Loucy (cell line): ENCODE data around the gene TMEM184A.

ENCODE experiments used
- H2AFZ ChIP-seq: fragments of 200-600 bp; sonication (generic); 2 replicates; pipeline ENCODE4 v1.6.0; 2016; ENCODE audit warnings: antibody characterized with exemption, mild to moderate bottlenecking, low read length, moderate library complexity
- H3F3A ChIP-seq: fragments of 200-600 bp; 2 replicates; pipeline ENCODE4 v1.6.0; 2016; ENCODE audit warnings: antibody characterized with exemption, low read depth, mild to moderate bottlenecking
- H3K27me3 ChIP-seq: fragments of 200-600 bp; sonication (generic); 2 replicates; pipeline ENCODE4 v1.6.1; 2014; ENCODE audit warnings: low read length, mild to moderate bottlenecking; ENCODE audit not compliant: insufficient read depth, poor library complexity, severe bottlenecking
- H3K36me3 ChIP-seq: fragments of 200-600 bp; sonication (generic); 2 replicates; pipeline ENCODE4 v1.6.1; 2016; ENCODE audit warnings: low read length; ENCODE audit not compliant: insufficient read depth
- H3K4me1 ChIP-seq: fragments of 200-600 bp; sonication (generic); 2 replicates; pipeline ENCODE4 v1.5.1; 2014; ENCODE audit warnings: low read length, mild to moderate bottlenecking; ENCODE audit not compliant: insufficient read depth, poor library complexity, severe bottlenecking
- H3K4me2 ChIP-seq: fragments of 200-600 bp; sonication (generic); 2 replicates; pipeline ENCODE4 v1.6.0; 2014; ENCODE audit warnings: antibody characterized with exemption, low read length, low read depth, mild to moderate bottlenecking; ENCODE audit not compliant: poor library complexity, severe bottlenecking
- H3K4me3 ChIP-seq: fragments of 200-600 bp; sonication (generic); 2 replicates; pipeline ENCODE4 v1.5.1; 2014; ENCODE audit warnings: low read length, mild to moderate bottlenecking, mixed read lengths; ENCODE audit not compliant: poor library complexity, severe bottlenecking
- H3K79me2 ChIP-seq: fragments of 200-600 bp; sonication (generic); 2 replicates; pipeline ENCODE4 v1.6.1; 2014; ENCODE audit warnings: low read length; ENCODE audit not compliant: insufficient read depth
- H3K9ac ChIP-seq: fragments of 200-600 bp; sonication (generic); 2 replicates; pipeline ENCODE4 v1.6.0; 2014; ENCODE audit warnings: mild to moderate bottlenecking, low read depth, low read length, moderate library complexity; ENCODE audit not compliant: poor library complexity, severe bottlenecking
- H3K9me2 ChIP-seq: fragments of 200-600 bp; sonication (generic); replicated peaks from 2 replicates; pipeline ENCODE4 v1.6.1; 2016; ENCODE audit warnings: low read depth, low read length, mixed read lengths
- H3K9me3 ChIP-seq: fragments of 200-600 bp; sonication (generic); 2 replicates; pipeline ENCODE4 v1.6.1; 2014; ENCODE audit warnings: mild to moderate bottlenecking, antibody characterized with exemption, low read length, low read depth; ENCODE audit not compliant: insufficient read depth
- H4K20me1 ChIP-seq: fragments of 200-600 bp; sonication (generic); 2 replicates; pipeline ENCODE4 v1.6.0; 2014; ENCODE audit warnings: antibody characterized with exemption, low read length, mild to moderate bottlenecking; ENCODE audit not compliant: insufficient read depth, poor library complexity, severe bottlenecking
- CTCF ChIP-seq: fragments of 200-600 bp; sonication (generic); conservative IDR thresholded peaks from 2 replicates; pipeline ENCODE4 v1.5.1; 2014; ENCODE audit warnings: mild to moderate bottlenecking, antibody characterized with exemption, low read length
- EZH2phosphoT487 ChIP-seq: fragments of 200-600 bp; IDR thresholded peaks from 2 replicates; pipeline ENCODE4 v1.6.1; 2018; ENCODE audit warnings: antibody characterized with exemption, mild to moderate bottlenecking, moderate library complexity, borderline replicate concordance

TMEM184A gene

GRCh38 chr7:1580422-1581030 is 24.5 kb upstream of the TMEM184A start:
- no peaks in the 10 kb centered on the region for H3K36me3 ChIP-seq
- H3K79me2 ChIP-seq, result no peaks in the 10 kb centered on the region
- H3K27me3 ChIP-seq, result no peaks in the 10 kb centered on the region
- H3K4me2 ChIP-seq, result no peak overlapping the region
- H3K9me3 ChIP-seq, result no peaks in the 10 kb centered on the region
- no peak overlapping the region for H2AFZ ChIP-seq
- H3K4me3 ChIP-seq, result no peak overlapping the region
- H3F3A ChIP-seq, result no peaks in the 10 kb centered on the region
- no peaks in the 10 kb centered on the region for H3K4me1 ChIP-seq
- no peaks in the 10 kb centered on the region for H3K9me2 ChIP-seq
- H3K9ac ChIP-seq, result no peak overlapping the region
- no peak for TF ChIP-seq EZH2phosphoT487
- no peak for TF ChIP-seq CTCF
- no peaks in the 10 kb centered on the region for H4K20me1 ChIP-seq

- Histone ChIP-seq H3K4me1 (no peaks in the 10 kb centered on the region), H2AFZ (peak overlapping the region; percentile 43; the same call in 1 of the 2 replicates), H3K27me3 (no peaks in the 10 kb centered on the region), H3K4me2 (no peak overlapping the region), H3K9me2 (no peaks in the 10 kb centered on the region), H3K36me3 (no peaks in the 10 kb centered on the region), H3F3A (no peaks in the 10 kb centered on the region), H3K4me3 (no peak overlapping the region), H3K79me2 (no peaks in the 10 kb centered on the region), H4K20me1 (no peaks in the 10 kb centered on the region), H3K9ac (no peak overlapping the region), H3K9me3 (no peaks in the 10 kb centered on the region)
- TF ChIP-seq CTCF, result peak; percentile 86
- TF ChIP-seq EZH2phosphoT487, result no peak
Observed at GRCh38 chr7:1579481-1580421, 23.7 kb upstream of the TMEM184A start.

GRCh38 chr7:1578513-1578912 is 22.5 kb upstream of the TMEM184A start:
- H3K9me2 ChIP-seq, result no peaks in the 10 kb centered on the region
- H3K4me3 ChIP-seq, result no peak overlapping the region
- H3F3A ChIP-seq, result no peaks in the 10 kb centered on the region
- H3K9me3 ChIP-seq, result no peaks in the 10 kb centered on the region
- H4K20me1 ChIP-seq, result no peaks in the 10 kb centered on the region
- no peak overlapping the region for H2AFZ ChIP-seq
- no peaks in the 10 kb centered on the region for H3K79me2 ChIP-seq
- no peaks in the 10 kb centered on the region for H3K4me1 ChIP-seq
- no peaks in the 10 kb centered on the region for H3K27me3 ChIP-seq
- H3K4me2 ChIP-seq, result no peak overlapping the region
- no peaks in the 10 kb centered on the region for H3K36me3 ChIP-seq
- TF ChIP-seq EZH2phosphoT487 (no peak), CTCF (no peak)
- no peak overlapping the region for H3K9ac ChIP-seq
